Hepatocyte (in vitro differentiated cells): Measurements from ENCODE around the gene SHFL.

Experiments
- CTCF ChIP-seq: fragments of 200-600 bp; sonication (generic); IDR thresholded peaks from 2 replicates; pipeline ENCODE4 v1.5.1; 2016; ENCODE audit warnings: antibody characterized with exemption, mild to moderate bottlenecking; ENCODE audit not compliant: poor library complexity
- EZH2 ChIP-seq: fragments of 200-600 bp; sonication (generic); IDR thresholded peaks from 2 replicates; pipeline ENCODE4 v1.6.1; 2016; ENCODE audit warnings: antibody characterized with exemption, mild to moderate bottlenecking, borderline replicate concordance
- EZH2phosphoT487 ChIP-seq: fragments of 200-600 bp; sonication (generic); IDR thresholded peaks from one replicate; pipeline ENCODE4 v1.6.1; 2018; ENCODE audit warnings: antibody characterized with exemption, mild to moderate bottlenecking, low read depth, moderate library complexity; ENCODE audit not compliant: unreplicated experiment, severe bottlenecking

- no peak for TF ChIP-seq EZH2
- no peak for TF ChIP-seq CTCF
- TF ChIP-seq EZH2phosphoT487: no peak
These were observed 2.9 kb downstream of the SHFL start for GRCh38 chr19:10088949-10089554.
